PC-3 (cell line): ENCODE data around the gene LRPAP1. TPM values are rescaled to one million over a fixed set of nuclear protein-coding genes. Genes with fewer than 3 reads are reported as not detected.
"Not testable (repeated sequence)": the region's sequence is repeated elsewhere in the genome, so short reads cannot be mapped to it uniquely, and the experiment has no call there.

Source experiments
- ATAC-seq: fragments of 200-7000 bp; cut with Tn5 transposase; 2 replicates; pipeline ENCODE4 v1.9.1; 2020; ENCODE audit warnings: mild to moderate bottlenecking, moderate library complexity
- BruUV-seq: library from RNA; stranded (reverse); fragments of 400-500 nt; replicated peaks from 2 replicates; lab custom pipeline; 2021; lab: Mats Ljungman, UMichigan
- CTCF ChIA-PET: fragments of 300-600 bp; sonication (Branson Sonifier 250); formaldehyde crosslinking; loops from one replicate; lab custom pipeline; 2022; ENCODE audit warnings: antibody characterized with exemption; lab: Charles Lee
- POLR2A ChIA-PET: fragments of 300-600 bp; sonication (Branson Sonifier 250); formaldehyde crosslinking; loops from one replicate; lab custom pipeline; 2022; ENCODE audit warnings: antibody characterized with exemption; ENCODE audit not compliant: unreplicated experiment; lab: Charles Lee
- DNase-seq: peaks from one replicate; pipeline ENCODE4 v3.0.0-alpha.2; 2015
- H2AFZ ChIP-seq: fragments of 300-600 bp; sonication (generic); 2 replicates; pipeline ENCODE4 v1.6.0; 2016; ENCODE audit warnings: antibody characterized with exemption, low read length
- H3F3A ChIP-seq: fragments of 300-600 bp; sonication (generic); one replicate; pipeline ENCODE4 v1.6.0; 2017; ENCODE audit warnings: antibody characterized with exemption, low read length, control low read depth, mild to moderate bottlenecking; ENCODE audit not compliant: unreplicated experiment
- H3K27ac ChIP-seq: fragments of 300-600 bp; sonication (generic); 2 replicates; pipeline ENCODE4 v1.5.1; 2016; ENCODE audit warnings: mild to moderate bottlenecking, low read length
- H3K27me3 ChIP-seq: fragments of 300-600 bp; sonication (generic); 2 replicates; pipeline ENCODE4 v1.6.1; 2016; ENCODE audit warnings: low read length, mixed read lengths
- H3K36me3 ChIP-seq: fragments of 300-600 bp; sonication (generic); 2 replicates; pipeline ENCODE4 v1.6.1; 2016; ENCODE audit warnings: low read depth, mixed run types, low read length, mixed read lengths
- H3K4me1 ChIP-seq: fragments of 300-600 bp; sonication (generic); 2 replicates; pipeline ENCODE4 v1.5.1; 2016; ENCODE audit warnings: low read length; ENCODE audit not compliant: insufficient read depth
- H3K4me2 ChIP-seq: fragments of 300-600 bp; sonication (generic); 2 replicates; pipeline ENCODE4 v1.6.0; 2016; ENCODE audit warnings: low read length
- H3K4me3 ChIP-seq: fragments of 300-600 bp; sonication (generic); 2 replicates; pipeline ENCODE4 v1.5.1; 2016; ENCODE audit warnings: mild to moderate bottlenecking, low read length, mixed read lengths
- H3K79me2 ChIP-seq: fragments of 300-600 bp; sonication (generic); 2 replicates; pipeline ENCODE4 v1.6.1; 2017; ENCODE audit warnings: low read length, mixed read lengths
- H3K9ac ChIP-seq: fragments of 300-600 bp; sonication (generic); 2 replicates; pipeline ENCODE4 v1.6.0; 2016; ENCODE audit warnings: mild to moderate bottlenecking, low read length
- H3K9me2 ChIP-seq: fragments of 300-600 bp; sonication (generic); replicated peaks from 2 replicates; pipeline ENCODE4 v1.6.1; 2016; ENCODE audit warnings: mixed run types, low read length, mixed read lengths
- H3K9me3 ChIP-seq: fragments of 300-600 bp; sonication (generic); 2 replicates; pipeline ENCODE4 v1.6.1; 2016; ENCODE audit warnings: low read length, mixed read lengths
- H4K20me1 ChIP-seq: fragments of 300-600 bp; sonication (generic); 2 replicates; pipeline ENCODE4 v1.6.1; 2016; ENCODE audit warnings: low read length, mixed read lengths
- intact Hi-C: fragments of 100-400 bp; cut with micrococcal nuclease; formaldehyde crosslinking; loops from 2 replicates; pipeline ENCODE4 v1.9.0; 2023
- total RNA-seq: library from RNA; depleted of rRNA; stranded (reverse); fragments of >200 nt; gene quantifications from 2 replicates; pipeline ENCODE4 v1.2.3, GENCODE V29; 2014

The LRPAP1 gene
- total RNA-seq, 1 experiment from 2014 or later: 133 TPM

DNA sequence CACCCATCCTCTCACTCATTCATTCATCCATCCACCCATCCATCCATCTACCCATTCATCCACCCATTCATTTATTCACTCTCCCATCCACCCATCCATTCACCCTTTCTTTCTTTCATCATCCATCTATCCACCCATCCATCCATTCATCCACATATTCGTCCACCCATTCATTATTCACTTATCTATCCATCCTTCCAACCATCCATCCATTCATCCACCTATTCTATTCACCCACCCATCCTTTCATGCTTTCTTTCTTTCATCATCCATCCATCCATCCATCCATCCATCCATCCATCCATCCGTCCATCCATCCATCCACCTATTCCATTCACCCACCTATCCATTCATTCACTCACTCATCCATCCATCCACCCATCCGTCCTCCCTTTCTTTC lies 45.8 kb upstream of the LRPAP1 start:
- H3K4me1 ChIP-seq, H3K9me2 ChIP-seq, H3K27ac ChIP-seq, POLR2A ChIA-PET, H3K79me2 ChIP-seq, H4K20me1 ChIP-seq, ATAC-seq, H3F3A ChIP-seq, CTCF ChIA-PET, H3K4me2 ChIP-seq, DNase-seq, BruUV-seq, H3K9ac ChIP-seq, H3K36me3 ChIP-seq, intact Hi-C loops, H2AFZ ChIP-seq, H3K9me3 ChIP-seq, H3K27me3 ChIP-seq, H3K4me3 ChIP-seq: not testable (repeated sequence)

DNA sequence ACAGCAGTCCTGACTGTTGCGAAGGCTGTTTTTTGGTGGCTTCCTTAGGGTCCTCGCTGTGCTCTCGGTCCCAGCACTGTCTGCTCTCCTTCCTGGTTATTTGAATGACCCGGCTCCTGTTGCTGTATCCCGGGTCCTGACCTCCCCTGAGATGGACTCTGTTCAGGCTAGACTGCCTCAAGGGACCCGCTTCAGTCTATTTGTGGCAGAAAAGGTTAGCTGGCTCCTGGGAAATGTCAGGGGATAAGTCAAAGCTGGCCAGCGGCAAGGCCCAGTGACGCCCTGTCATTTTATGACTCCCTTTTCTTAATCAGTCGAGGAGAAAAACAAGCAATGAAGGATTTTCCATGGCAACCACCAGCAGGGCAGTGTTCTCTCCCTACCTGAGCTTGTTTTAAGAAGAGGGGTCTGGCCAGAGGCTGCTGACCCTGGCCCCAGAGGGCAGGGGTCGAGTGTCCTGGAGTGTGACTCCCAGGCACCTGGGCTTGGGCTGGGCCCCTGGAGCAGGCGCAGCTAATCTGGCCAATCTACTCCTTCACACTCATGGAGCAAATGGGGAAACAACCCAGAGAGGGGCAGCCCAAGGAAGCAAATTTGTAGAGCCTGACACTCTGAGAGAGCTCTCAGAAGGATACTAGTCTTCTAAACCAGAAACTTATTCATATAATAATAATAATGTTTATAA lies 45.1 kb upstream of the LRPAP1 start:
- BruUV-seq, H3K4me3 ChIP-seq, H3K36me3 ChIP-seq, H3K79me2 ChIP-seq, intact Hi-C loops, H3K9me3 ChIP-seq, H3K27ac ChIP-seq, H3K4me2 ChIP-seq, H3F3A ChIP-seq, ATAC-seq, CTCF ChIA-PET, H3K4me1 ChIP-seq, POLR2A ChIA-PET, H4K20me1 ChIP-seq, H2AFZ ChIP-seq, DNase-seq, H3K9me2 ChIP-seq, H3K9ac ChIP-seq, H3K27me3 ChIP-seq: not testable (repeated sequence)

DNA sequence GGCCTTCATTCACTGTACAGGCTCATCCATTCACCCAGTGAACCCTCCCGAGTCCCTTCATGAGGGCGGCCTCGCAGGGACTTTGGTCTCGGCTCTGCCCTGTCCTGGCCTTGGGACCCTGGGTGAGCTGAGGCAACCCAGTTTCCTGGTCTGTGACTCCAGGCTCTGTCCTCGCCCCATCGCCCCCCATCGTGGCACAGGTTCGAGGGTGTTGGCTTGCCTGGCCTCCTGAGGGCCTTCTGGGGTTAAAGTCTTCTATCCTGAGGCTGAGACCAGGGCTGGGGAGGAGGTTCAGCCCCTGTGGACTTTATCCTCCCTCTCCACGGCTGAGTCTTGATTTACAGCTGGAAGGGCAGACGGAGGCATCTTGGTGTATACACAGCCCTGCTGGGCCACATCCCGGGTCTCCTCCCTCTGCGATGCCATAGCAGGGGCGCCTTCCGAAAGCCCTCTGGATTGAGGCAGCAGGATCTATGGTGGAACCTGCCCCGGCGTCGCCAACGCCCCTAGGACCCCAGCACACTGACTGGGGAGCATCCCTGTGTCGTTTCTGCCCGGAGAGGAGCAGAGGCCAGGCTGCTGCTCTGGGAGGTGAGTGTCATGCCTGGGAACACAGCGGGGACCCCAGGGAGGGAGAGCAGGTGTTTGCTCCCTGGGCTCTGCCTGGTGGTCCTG lies 44.4 kb upstream of the LRPAP1 start:
- H4K20me1 ChIP-seq, H2AFZ ChIP-seq, intact Hi-C loops, H3F3A ChIP-seq, POLR2A ChIA-PET, H3K27ac ChIP-seq, H3K4me3 ChIP-seq, H3K9me2 ChIP-seq, ATAC-seq, H3K4me1 ChIP-seq, H3K36me3 ChIP-seq, CTCF ChIA-PET, H3K4me2 ChIP-seq, H3K27me3 ChIP-seq, H3K9ac ChIP-seq, H3K9me3 ChIP-seq, BruUV-seq, H3K79me2 ChIP-seq, DNase-seq: not testable (repeated sequence)

DNA sequence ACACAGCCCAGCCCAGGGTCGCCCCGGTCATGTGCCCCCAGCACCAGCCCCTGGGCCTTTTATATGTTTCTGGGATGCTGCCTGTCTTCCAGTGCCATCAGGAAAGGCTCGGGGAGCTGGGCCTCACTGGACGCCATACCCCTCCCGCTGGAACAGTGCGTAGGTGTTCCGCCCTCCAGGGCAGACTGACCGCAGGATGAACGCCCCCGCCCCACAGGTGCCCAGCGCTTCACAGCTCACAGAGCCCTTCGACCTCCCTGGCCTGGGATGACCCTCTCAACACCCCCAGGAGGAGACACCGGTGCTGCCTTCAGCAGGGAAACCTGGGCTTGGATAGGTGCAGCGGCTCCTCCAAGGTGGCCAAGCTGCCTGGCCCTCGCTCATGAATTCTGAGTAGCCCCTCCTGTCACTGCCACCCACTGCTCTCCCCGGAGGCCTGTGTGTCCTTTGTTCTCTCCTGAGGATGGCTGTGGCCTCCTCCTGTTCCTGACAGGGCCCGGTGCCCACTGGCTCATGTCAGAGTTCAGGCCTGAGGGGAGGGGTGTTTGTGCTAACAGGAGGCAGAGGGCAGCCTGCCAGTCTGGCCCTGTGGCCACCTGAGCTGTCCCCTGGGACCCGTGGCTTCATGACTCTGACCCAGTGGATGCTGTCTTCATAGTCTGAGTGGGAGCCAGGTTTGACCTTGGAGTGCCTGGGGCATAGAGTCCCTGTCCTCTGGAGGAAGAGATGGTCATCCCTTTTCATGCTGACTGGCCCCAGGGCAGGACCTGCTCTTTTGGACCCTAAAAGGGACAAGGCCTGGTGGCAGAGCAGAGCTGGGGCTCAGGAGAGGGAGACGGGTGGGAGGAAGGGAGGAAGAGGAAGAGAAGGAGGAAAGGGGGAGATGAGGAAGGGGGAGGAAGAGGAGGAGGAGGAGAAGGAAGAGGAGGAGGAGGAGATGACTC lies 43.5 kb upstream of the LRPAP1 start:
- H3K36me3 ChIP-seq, CTCF ChIA-PET, H4K20me1 ChIP-seq, H3K4me2 ChIP-seq, BruUV-seq, H3K4me1 ChIP-seq, H2AFZ ChIP-seq, H3F3A ChIP-seq, H3K27ac ChIP-seq, ATAC-seq, H3K79me2 ChIP-seq, H3K4me3 ChIP-seq, H3K9me3 ChIP-seq, H3K9ac ChIP-seq, H3K9me2 ChIP-seq, POLR2A ChIA-PET, H3K27me3 ChIP-seq, intact Hi-C loops, DNase-seq: not testable (repeated sequence)

DNA sequence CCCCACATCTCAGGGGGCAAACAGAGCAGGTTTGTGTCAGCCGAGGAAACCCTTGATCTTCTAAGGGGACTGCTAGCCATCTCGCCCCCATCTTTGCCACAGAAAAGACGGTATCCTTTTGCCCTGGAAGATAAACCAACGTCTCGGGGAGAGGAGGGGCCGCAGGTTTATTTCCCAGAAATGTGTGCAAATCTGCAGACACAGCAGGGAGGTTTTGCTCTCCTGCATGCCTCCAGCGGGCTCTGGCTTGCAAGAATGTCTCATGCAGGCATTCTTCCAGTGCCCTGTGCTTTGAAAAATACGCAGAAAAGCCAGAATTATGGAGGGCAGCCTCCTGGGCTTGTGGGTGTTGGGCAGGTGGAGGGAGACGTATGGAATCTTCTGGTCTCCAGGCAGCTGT lies 42.6 kb upstream of the LRPAP1 start:
- CTCF ChIA-PET, BruUV-seq, ATAC-seq, H3K36me3 ChIP-seq, H3K4me1 ChIP-seq, H3F3A ChIP-seq, DNase-seq, POLR2A ChIA-PET, intact Hi-C loops, H2AFZ ChIP-seq, H3K9me2 ChIP-seq, H4K20me1 ChIP-seq, H3K4me2 ChIP-seq, H3K9me3 ChIP-seq, H3K27me3 ChIP-seq, H3K4me3 ChIP-seq, H3K27ac ChIP-seq, H3K9ac ChIP-seq, H3K79me2 ChIP-seq: not testable (repeated sequence)

DNA sequence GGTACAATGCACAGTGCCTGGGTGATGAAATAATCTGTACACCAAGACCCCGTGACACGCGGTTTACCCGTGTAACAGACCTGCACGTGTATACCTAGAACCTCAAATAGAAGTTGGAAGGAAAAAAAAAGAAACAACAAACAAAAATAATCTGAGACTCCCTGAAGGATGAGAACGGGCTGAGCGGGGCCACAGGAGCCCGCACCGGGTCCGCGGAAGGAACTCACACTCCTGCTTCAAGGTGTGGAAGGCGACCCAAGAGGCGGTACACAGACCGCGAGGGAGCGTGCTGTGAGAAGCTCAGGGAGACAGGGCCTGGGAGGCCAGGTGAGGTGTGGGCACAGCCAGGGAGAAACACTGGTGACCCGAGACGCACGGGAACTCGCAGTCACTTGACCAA lies 42.1 kb upstream of the LRPAP1 start:
- H3K79me2 ChIP-seq, ATAC-seq, DNase-seq, H3K9me2 ChIP-seq, H3K27ac ChIP-seq, H3K36me3 ChIP-seq, BruUV-seq, H3K4me2 ChIP-seq, H3K4me3 ChIP-seq, H3K4me1 ChIP-seq, H3F3A ChIP-seq, H4K20me1 ChIP-seq, POLR2A ChIA-PET, intact Hi-C loops, H3K9ac ChIP-seq, H2AFZ ChIP-seq, CTCF ChIA-PET, H3K9me3 ChIP-seq, H3K27me3 ChIP-seq: not testable (repeated sequence)
